Measurements from ENCODE around the gene B9D2. TPM values are rescaled to one million over a fixed set of nuclear protein-coding genes. Genes with fewer than 3 reads are reported as not detected.
A peak's percentile ranks its signal among the peaks of the same experiment; 100 is the strongest.

The B9D2 gene
- polyA plus RNA-seq, 1 of the 3 experiments (the other 2 are of a cell fraction) = 13.3 TPM

GRCh38 chr19:41308450-41309179 is 55.3 kb downstream of the B9D2 start:
- Histone ChIP-seq H3K27me3 (ENCODE audit: insufficient read depth) (no peaks in the 10 kb centered on the region), H3K4me1 (ENCODE audit: control insufficient read depth in 1 of 2, insufficient read depth in 2 of 2, low read depth in 1 of 2, low read length in 1 of 2) (peaks cover 14 to 19% of the 10 kb centered on the region in 2 experiments; a peak in 3 of 4 replicates), H3K36me3 (replicated peaks in 1 of 2; ENCODE audit: control insufficient read depth in 1 of 2, insufficient read depth in 2 of 2, low read length in 1 of 2) (peaks cover 52 to 54% of the 10 kb centered on the region in 2 experiments), H4K20me1 (ENCODE audit: insufficient read depth) (no peaks in the 10 kb centered on the region; the same call in 1 of the 2 replicates), H3K9me2 (no peaks in the 10 kb centered on the region), H3K79me2 (ENCODE audit: insufficient read depth) (peaks cover 38% of the 10 kb centered on the region), H3F3A (replicated peaks; ENCODE audit: insufficient read depth) (peaks cover 76% of the 10 kb centered on the region), H3K4me3 (ENCODE audit: low read depth in 2 of 2, low read length in 1 of 2) (peak overlapping the region; percentile 23 to 69; a peak in 2 of 4 replicates), H3K9me3 (no peaks in the 10 kb centered on the region), H2AFZ (ENCODE audit: low read depth) (no peak overlapping the region), H3K9ac (no peak overlapping the region), H3K27ac (ENCODE audit: low read depth in 2 of 2, low read length in 1 of 2) (peak overlapping the region; percentile 56 to 95), H3K4me2 (peak overlapping the region; percentile 96)
- DNase-seq = peak; percentile 85
- 36% methylated on average over 8 of the region's 8 CpGs for WGBS (ENCODE audit: low lambda C conversion rate)
- ChIA-PET CTCF (interaction anchor here (0.6 to 5.5 kb wide), 35 partner anchors 8 to 339 kb away, joined by 3 to 105 read pairs (median 5); partner anchors contain the start of genes B9D2, DMAC2, HNRNPUL1 and TGFB1), POLR2A (interaction anchor here (0.7 kb wide), 1 partner anchor 44 kb away, joined by 6 read pairs; the partner anchor contains the start of gene HNRNPUL1)
- TF ChIP-seq FOXM1 (IDR thresholded peaks at IDR 0.05; ENCODE audit: low read depth) = no peak
- TF ChIP-seq JUND (IDR thresholded peaks at IDR 0.05) = no peak
- no peak for TF ChIP-seq RXRA (IDR thresholded peaks at IDR 0.05; ENCODE audit: borderline replicate concordance, low read depth)
- no peak for TF ChIP-seq MXI1 (IDR thresholded peaks at IDR 0.05; ENCODE audit: low read depth, low read length)
- TF ChIP-seq GABPA (IDR thresholded peaks at IDR 0.05; ENCODE audit: low read depth) = no peak
- TF ChIP-seq RCOR1 (IDR thresholded peaks at IDR 0.05; ENCODE audit: low read length) = no peak
- TF ChIP-seq FOXJ3 (CRISPR knock-in tag; IDR thresholded peaks at IDR 0.05) = no peak
- peak; percentile 54; the same call in 1 of the 2 replicates for TF ChIP-seq SMC3 (IDR thresholded peaks at IDR 0.05; ENCODE audit: low read depth, low read length)
- TF ChIP-seq USF1 (IDR thresholded peaks at IDR 0.05; ENCODE audit: borderline replicate concordance, low read depth) = no peak
- TF ChIP-seq NRF1 (IDR thresholded peaks at IDR 0.05; ENCODE audit: low read depth, low read length) = no peak
- no peak for TF ChIP-seq SIN3A (IDR thresholded peaks at IDR 0.05; ENCODE audit: borderline replicate concordance, low read depth, low read length)
- TF ChIP-seq RAD21 (IDR thresholded peaks at IDR 0.05; ENCODE audit: low read length) = peak; percentile 74
- TF ChIP-seq FOSL2 (IDR thresholded peaks at IDR 0.05; ENCODE audit: borderline replicate concordance, low read depth) = no peak
- no peak for TF ChIP-seq USF2 (IDR thresholded peaks at IDR 0.05; ENCODE audit: borderline replicate concordance, low read depth, low read length)
- no peak for TF ChIP-seq TAF1 (IDR thresholded peaks at IDR 0.05; ENCODE audit: borderline replicate concordance, low read depth, low read length)
- no peak for TF ChIP-seq IRF3 (IDR thresholded peaks at IDR 0.05; ENCODE audit: low read depth, low read length)
- TF ChIP-seq POLR2AphosphoS5 (IDR thresholded peaks at IDR 0.05; ENCODE audit: low read depth, low read length) = peak; percentile 64
- no peak for TF ChIP-seq MEF2A (IDR thresholded peaks at IDR 0.05; ENCODE audit: borderline replicate concordance, low read depth)
- no peak for TF ChIP-seq YY1 (IDR thresholded peaks at IDR 0.05; ENCODE audit: low read depth)
- no peak for TF ChIP-seq RFX5 (IDR thresholded peaks at IDR 0.05; ENCODE audit: low read length)
- TF ChIP-seq EZH2phosphoT487 (IDR thresholded peaks at IDR 0.05; ENCODE audit: borderline replicate concordance, low read depth) = no peak
- TF ChIP-seq NFIC (IDR thresholded peaks at IDR 0.05; ENCODE audit: borderline replicate concordance) = no peak
- peak; percentile 35 for TF ChIP-seq CHD2 (IDR thresholded peaks at IDR 0.05; ENCODE audit: low read length, partially characterized antibody)
- TF ChIP-seq ZBTB33 (IDR thresholded peaks at IDR 0.05; ENCODE audit: borderline replicate concordance, low read depth) = no peak
- no peak for TF ChIP-seq GATA2 (CRISPR knock-in tag; IDR thresholded peaks at IDR 0.05)
- TF ChIP-seq MAX (IDR thresholded peaks at IDR 0.05; ENCODE audit: low read depth) = no peak
- TF ChIP-seq EP300 (IDR thresholded peaks at IDR 0.05; ENCODE audit: borderline replicate concordance in 1 of 2, low read depth in 1 of 2, low read length in 1 of 2) = no peak
- TF ChIP-seq PBX3 (IDR thresholded peaks at IDR 0.05) = 0 out of 2 replicates have a peak, but pooled peaks have one; percentile 22

Measured in SK-N-SH (cell line).